Activated CD8-positive, alpha-beta memory T cell treated with anti-CD3 and anti-CD28 coated beads for 48 hours (primary cell): ENCODE data around the gene CASKIN1.

ENCODE experiments used
- DNase-seq, 3 experiments: peaks; one replicate each; pipeline ENCODE4 v3.0.0-alpha.2; 2020; ENCODE audit warnings: low read depth in 2 of 3, low spot score in 2 of 3

Gene CASKIN1

DNA sequence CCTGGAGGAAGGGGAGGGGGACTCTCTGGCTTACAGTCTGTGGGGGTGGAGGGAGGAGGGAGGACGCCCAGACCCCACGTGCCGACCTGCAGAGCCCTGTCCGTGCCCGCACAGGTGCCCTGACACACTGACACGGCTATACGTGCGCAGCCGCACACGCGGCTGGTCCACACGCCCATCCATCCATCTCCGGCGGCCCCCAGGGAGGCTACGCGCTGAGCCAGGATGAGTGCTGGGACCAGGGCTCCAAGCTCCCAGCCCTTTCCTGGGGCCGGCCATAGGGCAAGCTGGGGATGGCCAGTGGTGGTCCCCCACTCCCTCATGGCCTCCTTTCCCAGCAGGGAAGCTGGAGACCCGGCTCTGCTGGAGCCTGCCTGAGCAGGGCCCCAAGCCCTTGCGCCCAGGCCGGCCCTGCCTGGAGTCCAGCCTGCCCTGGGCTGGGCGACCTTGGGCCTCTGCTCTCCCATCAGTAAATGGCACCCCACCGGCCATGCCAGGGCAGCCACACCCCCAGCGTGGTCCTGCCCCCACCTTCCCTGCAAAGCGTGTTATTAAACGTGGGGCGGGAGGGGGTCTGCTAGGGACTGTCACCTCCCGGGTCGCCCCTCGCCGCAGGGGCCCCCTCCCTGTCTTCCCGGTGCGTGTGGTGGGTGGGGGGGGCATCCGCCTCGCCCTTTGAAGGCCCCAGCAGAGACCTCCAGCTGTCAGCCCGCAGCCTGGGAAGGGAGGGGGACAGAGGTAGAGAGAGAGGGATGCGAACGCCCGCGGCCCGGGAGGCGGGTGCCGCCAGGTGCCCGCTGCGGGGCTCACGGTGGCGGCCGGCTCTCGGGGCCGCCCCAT lies 863 bp downstream of the CASKIN1 start:
- DNase-seq, result no peak

DNA sequence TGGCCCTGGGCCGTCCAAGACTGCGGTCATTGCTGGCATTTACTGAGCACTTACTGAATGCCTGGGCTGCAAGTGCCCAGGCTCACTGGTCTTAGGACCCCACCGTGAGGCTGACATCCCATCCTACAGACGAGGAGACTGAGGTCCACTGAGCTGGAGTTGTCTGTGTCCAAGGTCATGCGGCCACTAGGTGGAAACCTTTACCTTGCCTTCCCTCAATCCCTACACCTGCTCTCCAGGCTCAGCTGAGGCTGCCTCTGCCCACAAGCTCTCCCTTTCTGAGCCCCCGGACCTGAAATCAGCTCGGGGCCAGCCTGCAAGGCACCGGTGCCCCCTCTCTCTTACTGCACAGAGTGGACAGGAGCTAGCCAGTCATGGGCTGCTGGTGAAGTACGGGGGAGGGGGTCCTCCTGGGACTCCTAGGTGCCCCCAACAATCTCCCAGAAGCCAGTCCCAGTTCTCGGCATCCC lies 1.5 kb downstream of the CASKIN1 start:
- DNase-seq, result no peak

DNA sequence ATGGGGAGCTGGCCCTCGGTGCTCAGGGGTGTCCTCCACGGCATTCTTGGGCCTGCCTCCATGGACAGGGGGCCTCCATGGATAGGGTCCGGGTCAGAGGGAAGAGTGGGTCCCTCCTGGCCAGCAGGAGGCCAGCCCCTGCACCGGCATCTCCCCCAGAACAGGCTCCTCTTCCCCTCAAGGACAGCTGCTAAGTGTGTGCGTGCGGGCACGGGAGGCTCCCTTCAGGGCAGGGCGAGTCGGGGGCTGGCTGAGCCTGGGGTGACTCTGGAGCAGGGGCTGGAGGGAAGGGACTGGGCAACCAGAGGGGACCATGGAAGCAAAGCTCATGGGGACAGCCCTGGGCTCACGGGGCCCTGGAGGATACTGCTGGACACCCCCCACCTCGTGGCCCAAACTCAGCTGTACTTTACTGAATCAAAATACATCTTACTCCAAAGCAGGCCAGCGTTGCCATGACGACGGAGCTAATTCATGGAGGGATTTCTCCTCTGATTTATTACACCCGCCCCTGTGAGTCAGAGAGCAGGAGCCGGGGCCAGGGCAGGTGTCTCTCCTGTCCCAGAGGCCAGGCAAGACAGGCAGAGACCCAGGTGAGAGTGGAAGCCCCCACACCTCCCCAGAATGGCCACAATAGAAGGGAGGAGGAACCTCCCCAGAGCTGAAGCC lies 2.1 kb downstream of the CASKIN1 start:
- no peak for DNase-seq

GRCh38 chr16:2191446-2191706 lies 5.0 kb downstream of the CASKIN1 start:
- DNase-seq, result no peak

DNA sequence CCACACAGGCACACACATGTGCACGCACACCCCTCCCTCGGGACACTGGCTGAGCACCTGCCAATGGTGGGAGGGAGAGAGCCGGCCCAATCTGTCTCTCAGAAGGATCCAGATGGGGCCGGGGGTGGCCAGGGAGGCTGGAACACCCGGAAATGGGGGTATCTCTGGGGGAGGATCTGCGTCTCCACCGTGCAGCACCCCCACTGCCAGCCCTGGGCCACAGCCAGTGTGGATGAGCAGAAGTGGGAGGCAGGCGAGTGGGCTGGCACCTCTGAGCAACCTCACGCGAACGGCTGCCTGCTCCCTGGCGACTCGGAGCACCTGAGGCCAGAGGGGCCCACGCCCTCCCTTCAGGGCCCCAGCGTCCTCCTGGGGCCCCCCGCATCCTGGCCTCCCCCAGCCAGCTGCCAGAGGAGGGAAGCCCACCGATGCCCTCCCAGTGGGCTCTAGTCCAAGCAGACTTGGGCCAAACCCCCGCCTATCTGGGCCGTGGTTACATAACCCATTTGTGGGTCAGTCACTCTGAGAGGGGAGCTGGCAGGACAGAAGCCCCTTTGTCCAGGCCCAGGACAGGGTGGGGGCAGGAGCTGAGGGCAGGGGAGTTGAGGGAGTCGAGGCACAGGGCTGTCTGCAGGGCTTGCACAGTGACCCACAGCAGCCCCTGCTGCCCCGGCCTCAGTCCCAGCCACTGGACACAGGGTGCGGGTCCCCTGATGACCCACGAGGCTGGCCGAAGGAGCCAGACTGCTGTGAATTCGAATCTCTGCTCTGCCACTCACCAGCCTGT lies 5.6 kb downstream of the CASKIN1 start:
- DNase-seq, result no peak

DNA sequence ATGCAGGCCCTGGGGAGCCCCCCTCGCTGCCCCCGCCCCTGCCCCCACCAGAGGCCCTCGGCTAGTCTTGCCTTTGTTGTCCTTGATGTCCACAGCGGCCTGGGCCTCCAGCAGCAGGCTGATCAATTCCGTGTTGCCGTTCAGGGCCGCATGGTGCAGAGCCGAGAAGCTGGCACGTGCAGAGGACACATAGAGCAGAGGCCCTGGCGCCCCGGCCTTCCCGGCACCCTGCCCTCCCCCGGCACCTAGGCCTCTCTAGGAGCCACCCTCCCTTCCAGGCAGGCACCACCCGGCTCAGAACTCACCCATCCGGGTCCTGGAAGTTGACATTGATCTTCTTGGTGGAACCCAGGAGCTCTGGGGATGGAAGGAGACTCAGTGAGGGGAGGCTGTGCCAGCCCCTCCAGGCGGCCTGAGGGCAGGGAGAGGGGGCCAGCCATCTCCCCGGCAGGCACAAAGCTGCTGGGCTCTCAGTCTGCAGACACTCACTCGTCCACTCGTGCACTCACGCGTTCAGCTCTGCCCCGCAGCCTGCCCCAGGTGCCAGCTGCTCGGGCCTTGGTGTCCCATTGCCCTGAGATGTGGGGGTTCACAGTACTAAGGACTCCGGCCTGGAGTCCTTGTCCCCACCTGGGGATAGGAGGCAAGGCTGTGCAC lies 6.3 kb downstream of the CASKIN1 start:
- DNase-seq, result no peak

DNA sequence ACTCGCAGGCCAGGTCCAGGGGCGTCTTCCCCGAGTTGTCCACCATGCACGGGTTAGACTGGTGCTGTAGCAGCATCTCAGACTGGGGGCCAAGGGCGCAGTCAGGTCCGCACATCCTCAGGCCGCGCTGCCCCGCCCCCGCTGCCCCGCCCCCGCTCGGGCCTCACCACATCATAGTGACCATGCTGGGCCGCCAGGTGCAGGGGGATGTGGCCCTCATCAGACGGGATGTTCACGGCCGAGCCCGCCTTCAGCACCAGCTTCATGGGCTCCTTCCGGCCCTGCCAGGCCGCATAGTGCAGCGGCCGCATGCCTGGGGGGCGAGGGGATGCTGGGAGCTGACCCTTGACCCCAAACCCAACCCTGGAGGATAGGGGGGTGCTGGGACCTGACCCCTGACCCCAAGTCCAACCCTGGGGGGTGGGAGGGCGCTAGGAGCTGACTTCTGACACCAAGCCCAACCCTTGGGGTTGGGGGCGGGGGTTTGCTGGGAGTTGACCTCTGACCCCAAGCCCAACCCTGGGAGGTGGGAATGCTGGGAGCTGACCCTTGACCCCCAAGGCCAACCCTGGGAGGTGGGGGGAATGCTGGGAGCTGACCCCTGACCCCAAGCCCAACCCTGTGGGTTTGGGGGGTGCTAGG lies 7.0 kb downstream of the CASKIN1 start:
- DNase-seq, result no peak

DNA sequence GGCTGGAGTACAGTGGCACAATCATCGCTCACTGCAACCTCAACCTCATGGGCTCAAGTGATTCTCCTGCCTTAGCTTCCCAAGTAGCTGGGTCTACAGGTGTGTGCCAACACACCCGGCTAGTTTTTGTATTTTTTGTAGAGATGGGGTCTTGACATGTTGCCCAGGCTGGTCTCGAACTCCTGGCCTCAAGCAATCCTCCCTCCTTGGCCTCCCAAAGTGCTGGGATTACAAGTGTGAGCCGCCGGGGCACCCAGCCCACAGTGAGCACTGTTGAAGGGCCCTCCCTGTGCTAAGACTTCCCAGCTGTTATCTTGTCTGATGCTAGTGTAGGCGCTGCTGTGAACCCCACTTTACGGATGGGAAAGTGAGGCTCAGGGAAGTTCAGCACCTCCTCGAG lies 8.0 kb downstream of the CASKIN1 start:
- no peak for DNase-seq

- DNase-seq, result no peak
Measured at GRCh38 chr16:2187212-2187611, 9.2 kb downstream of the CASKIN1 start.

- no peak for DNase-seq
Measured at GRCh38 chr16:2186505-2186904, 9.9 kb downstream of the CASKIN1 start.

- DNase-seq, result no peak
Measured at GRCh38 chr16:2186064-2186463, 10.3 kb downstream of the CASKIN1 start.

DNA sequence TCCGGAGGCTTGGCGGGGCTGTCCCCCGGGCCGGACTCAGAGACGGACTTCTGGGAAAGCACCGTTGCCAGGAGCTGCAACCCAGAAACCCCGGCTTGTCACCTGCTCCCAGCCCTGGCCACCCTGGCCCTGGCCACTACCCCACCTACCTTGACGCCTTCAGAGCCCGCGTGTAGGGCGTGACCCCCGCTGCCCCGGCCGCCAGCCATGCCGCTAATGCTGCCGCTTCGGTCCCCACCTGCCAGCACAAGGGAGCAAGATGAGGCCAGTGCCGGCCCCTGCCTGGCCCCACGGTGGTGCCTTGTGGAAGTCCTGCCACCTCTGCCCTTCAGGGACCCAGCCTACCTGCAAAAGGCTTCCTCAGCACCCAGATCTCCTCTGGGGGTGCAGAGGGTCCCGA lies 11.4 kb downstream of the CASKIN1 start:
- DNase-seq, result no peak

DNA sequence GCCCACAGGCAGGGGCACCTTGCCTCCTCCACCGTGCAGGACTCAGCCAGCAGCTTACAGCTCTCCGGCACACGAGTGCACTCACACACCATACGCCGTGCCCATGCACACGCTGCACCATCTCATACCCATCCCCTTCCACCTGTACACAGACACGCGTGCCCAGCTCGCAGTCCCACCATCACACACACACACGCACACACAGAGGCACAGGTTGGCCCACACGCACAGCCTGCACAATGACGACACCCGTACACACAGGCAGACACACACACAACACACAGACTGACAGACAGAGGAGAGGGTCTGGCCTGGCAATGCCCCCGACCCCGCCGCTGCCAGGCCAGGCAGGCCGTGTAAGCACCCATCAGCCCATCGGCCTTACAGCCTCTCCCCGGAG lies 12.1 kb downstream of the CASKIN1 start:
- DNase-seq, result no peak

DNA sequence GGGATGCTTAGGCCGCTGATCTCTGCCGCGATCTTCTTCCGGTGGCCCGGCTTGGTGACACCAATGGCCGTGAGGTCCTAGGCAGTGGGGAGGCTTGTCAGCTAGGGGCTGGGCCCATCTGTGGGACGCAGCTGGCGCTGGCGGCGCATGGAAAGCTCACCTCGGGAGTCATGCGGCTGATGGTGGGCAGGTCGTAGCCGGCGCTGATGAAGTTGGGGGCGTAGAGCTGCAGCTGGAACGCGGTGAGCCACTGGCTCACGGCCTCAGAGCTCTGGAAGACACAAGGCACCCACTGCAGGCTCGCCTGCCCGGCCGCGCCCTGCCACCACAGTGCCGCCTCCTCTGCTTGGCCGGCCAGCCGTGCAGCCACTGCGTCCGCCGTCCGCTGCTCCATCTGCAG lies 12.7 kb downstream of the CASKIN1 start:
- DNase-seq, result no peak

- DNase-seq, result no peak
Measured at GRCh38 chr16:2181952-2182351, 14.5 kb downstream of the CASKIN1 start.

- DNase-seq, result no peak
Measured at GRCh38 chr16:2180962-2181923, 15.2 kb downstream of the CASKIN1 start.

- no peak for DNase-seq
Measured at GRCh38 chr16:2180461-2180860, 15.9 kb downstream of the CASKIN1 start.

DNA sequence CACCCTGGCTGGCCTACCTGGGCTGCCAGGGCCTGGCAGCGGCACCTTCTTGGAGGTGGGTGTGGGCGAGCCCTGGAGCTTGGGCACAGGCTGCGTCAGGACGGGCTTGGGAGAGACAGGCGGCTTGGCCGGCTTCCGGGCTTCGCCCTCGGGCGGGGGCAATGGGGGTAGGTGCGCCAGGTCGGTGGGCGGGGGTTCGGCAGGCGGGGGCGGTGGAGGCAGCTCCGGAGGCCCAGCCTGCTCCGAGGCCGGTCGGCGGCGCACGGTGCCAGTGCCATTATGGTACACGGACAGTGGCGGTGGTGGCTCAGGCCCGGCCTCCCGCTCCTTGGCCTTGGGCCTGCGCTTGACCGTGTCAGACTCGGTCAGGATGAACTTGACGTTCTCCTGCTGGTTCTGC lies 16.8 kb downstream of the CASKIN1 start:
- no peak for DNase-seq

DNA sequence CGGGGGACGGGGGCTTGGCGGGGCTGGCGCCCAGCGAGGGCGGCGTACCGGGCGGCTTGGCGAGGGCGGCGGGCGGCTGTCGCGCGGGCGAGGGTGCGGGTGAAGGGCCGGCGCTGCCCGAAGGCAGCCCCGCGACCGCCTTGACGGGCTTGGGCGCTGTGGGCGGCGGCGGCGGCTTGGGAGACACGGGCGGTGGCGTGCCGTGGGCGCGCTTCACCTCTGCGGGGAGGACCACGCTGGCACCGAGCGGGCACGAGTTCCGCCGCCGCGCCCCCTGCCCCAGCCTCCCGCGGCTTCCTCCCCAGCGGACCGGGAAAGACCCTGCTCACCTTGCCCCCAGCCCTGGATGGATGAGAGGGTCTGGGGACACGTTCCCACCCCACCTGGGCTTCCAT lies 17.3 kb downstream of the CASKIN1 start:
- no peak for DNase-seq
